ENCODE results near the gene ENSA.
"Not testable (repeated sequence)": the region's sequence is repeated elsewhere in the genome, so short reads cannot be mapped to it uniquely, and the experiment has no call there.

The ENSA gene

DNA sequence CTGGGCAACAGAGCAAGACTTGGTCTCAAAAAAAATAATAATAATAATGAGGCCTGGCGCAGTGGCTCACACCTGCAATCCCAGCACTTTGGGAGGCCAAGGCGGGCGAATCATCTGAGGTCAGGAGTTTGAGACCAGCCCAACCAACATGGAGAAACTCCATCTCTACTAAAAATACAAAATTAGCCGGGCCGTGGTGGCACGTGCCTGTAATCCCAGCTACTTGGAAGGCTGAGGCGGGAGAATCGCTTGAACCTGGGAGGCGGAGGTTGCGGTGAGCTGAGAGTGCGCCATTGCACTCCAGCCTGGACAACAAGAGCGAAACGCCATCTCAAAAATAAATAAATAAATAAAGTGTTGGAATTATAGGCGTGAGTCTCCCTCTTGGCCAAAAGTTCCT is 47.5 kb downstream of the ENSA start:
- not testable (repeated sequence) for DNase-seq (ENCODE audit: low read depth in 2 of 3, low spot score in 2 of 3)

GRCh38 chr1:150581437-150581836 is 48.0 kb downstream of the ENSA start:
- DNase-seq (ENCODE audit: low read depth in 2 of 3, low spot score in 2 of 3): not testable (repeated sequence)

DNA sequence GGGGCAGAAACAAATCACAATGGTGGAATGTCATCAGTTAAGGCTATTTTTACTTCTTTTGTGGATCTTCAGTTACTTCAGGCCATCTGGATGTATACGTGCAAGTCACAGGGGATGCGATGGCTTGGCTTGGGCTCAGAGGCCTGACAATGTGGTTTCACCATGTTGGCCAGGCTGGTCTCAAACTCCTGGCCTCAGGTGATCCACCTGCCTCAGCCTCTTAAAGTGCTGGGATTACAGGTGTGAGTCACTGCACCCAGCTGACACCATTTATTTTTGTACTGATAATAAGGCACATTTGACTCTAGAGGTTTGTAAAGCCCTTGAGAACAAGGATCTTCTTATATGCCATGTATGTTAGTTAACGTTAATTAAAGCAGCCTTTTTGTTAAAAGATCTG is 48.4 kb downstream of the ENSA start:
- not testable (repeated sequence) for DNase-seq (ENCODE audit: low read depth in 2 of 3, low spot score in 2 of 3)

GRCh38 chr1:150579945-150580642 is 49.3 kb downstream of the ENSA start:
- DNase-seq (ENCODE audit: low read depth in 2 of 3, low spot score in 2 of 3): no peak

DNA sequence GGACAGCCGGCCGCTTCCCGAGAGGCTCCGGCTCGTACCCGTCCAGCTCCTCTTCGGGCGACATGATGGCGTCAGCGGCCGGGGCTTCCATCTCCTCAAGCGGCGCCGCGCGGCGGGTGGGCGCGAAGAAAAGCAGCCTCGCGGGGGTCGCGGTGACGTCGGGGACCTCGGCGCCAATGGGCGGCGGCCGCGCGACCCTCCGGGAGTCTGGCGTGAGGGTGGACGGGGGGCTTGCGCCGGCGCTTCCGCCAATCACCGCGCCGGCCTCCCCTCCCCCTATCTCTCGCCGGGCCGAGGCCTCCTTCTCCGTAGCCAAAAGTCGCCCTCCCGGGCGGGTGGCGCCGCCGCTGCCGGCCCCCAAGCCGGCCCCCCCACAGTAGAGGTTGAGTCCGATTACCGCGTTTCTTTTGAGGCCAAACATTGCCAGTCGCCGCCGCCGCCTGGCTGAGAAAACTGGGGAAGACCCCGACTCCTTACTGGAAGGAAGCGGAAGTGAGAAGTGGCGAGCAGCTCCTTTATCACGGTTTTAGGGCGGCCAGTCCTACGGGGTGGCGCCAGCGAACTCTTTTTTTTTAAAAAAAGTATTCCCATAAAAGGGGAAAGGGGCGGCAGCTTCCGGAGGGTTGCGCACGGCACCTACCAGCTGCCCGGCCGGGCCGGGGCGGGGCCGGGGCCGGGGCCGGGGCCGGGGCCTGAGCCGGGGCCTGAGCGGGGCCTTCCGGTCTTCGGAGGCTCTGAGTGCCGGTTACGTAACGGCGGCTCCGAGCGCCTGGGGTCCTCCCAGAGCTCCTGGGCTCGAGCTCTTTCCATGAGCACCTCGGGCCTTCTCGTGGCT is 50.1 kb downstream of the ENSA start, which contains the start of gene MCL1:
Gene MCL1 (minus strand): TSS at position 501 of the 835 bp plus-strand sequence. CDS start 80 bp downstream, at position 421.
- DNase-seq (ENCODE audit: low read depth in 2 of 3, low spot score in 2 of 3): peak; percentile 60 to 75 (median 70)

- peak in 1 of 3 experiments; percentile 44 for DNase-seq (ENCODE audit: low read depth in 2 of 3, low spot score in 2 of 3)
Measured at GRCh38 chr1:150578272-150579109, 50.9 kb downstream of the ENSA start.

DNA sequence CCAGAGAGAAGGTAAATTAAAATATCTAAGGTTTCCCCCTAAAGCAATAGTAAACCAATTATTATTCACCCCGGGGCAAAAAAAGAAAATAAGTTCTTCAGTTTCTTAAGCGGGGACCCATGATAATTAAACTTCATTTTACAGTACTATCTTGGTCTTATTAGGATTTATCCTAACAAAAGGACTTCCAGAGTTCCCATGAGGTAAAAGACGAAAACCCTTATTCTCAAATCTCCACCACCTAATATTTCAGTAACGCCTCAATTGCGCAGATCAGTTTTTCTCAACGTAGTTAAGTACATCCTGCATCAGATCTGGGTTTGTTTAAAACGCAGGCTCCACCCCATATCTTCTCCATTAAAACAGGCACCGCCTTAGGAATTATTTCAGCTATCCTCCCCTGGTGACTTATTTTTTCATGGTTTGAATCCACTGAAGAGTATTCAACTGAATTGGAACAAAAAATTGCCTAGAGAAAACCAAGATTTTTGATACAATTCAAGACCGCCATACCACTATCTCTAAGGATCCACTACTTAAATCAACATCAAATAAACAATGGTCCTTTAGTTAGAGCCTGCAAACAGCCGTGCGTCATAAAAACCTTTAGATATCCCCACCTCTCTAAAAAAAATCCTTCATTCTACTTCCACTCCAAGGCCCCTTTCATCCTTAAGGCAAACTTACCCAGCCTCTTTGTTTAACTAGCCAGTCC is 51.7 kb downstream of the ENSA start:
- DNase-seq (ENCODE audit: low read depth in 2 of 3, low spot score in 2 of 3): no peak

DNA sequence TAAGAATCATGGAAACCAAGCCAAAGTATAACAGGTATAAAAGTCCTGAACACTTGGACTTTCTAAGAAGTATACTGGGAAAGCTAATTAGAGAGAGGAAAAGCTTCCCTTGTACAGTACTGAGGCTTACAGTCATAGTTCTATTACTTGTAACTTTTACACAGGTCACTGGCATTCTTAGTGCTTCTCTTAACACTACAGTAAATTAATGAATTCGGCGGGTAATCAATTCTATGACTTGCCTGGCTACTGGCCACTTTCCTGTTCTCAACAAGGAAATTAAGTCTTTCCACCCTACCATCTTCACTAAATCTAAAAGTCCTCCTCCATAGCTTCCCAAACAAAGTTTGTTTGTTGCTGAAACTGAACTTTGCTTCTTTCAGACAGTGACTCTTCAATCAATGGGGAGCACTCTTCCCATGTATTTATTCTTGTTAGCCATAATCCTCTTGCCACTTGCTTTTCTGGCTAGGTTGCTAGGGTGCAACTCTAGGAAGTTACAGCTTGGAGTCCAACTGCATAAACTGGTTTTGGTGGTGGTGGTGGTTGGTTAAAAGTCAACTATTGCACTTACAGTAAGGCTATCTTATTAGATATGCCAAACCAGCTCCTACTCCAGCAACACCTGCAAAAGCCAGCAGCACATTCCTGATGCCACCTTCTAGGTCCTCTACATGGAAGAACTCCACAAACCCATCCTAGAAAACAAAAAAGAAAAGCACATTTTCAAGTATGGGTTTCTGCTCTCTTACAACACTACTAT is 52.4 kb downstream of the ENSA start:
- no peak for DNase-seq (ENCODE audit: low read depth in 2 of 3, low spot score in 2 of 3)

GRCh38 chr1:150576367-150576711 is 53.1 kb downstream of the ENSA start:
- no peak for DNase-seq (ENCODE audit: low read depth in 2 of 3, low spot score in 2 of 3)

DNA sequence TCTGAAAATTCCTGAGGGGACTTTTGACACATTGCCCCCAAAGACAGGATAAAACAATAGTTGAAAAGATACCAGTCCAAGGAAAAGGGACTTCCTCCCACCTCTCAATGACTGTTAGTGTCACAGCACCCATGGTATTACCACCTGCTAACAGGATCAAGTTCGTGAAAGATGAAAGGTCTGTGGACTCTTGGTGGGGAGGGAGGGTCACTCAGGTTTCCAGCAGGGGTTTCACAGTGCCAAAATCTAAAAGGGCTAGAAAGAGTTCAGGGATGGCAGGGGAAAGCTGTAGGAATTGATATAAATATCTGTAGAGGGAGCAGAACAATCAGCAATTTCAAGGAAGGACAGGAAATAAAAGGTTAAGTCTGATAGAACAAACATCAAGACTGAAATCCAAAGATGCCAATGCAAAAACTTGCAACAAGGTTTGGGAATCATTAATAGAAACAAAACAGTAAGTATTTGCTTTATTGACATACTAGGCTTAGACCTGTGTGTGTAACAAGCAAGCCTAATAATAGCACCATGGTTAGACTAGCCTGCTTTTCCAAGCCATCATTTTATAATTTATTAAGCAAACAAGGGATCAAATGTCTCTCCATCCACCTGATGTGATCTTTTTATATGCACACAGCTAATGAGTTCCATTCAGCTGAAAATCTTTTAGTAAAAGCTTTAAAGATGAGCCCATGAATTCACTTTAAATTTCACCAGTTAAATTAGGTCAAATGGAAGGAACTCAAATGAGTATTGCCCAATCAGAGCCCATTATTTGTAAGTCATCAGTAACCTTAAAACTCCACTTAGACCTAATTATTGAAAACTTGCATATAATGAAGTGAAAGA is 53.7 kb downstream of the ENSA start:
- DNase-seq (ENCODE audit: low read depth in 2 of 3, low spot score in 2 of 3): no peak

DNA sequence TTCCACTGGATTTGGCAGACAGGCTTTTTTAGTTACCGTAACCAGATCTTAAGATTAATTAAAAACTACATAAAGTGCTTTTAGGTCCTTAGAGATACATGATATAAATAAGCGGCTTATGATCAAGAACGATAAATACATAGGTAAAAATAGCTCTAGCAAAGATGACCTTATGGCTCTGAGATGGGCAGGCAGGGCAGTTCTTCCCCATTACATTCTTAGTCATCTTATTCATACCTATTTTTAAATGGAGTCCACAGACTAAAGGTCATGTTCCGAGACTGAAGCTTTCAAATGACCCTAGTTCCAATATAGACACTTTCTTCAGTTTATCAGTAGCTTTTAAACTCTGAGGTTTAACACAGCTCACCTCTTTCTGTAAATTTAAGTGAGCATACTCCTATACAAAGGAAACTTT is 54.3 kb downstream of the ENSA start:
- no peak for DNase-seq (ENCODE audit: low read depth in 2 of 3, low spot score in 2 of 3)

DNA sequence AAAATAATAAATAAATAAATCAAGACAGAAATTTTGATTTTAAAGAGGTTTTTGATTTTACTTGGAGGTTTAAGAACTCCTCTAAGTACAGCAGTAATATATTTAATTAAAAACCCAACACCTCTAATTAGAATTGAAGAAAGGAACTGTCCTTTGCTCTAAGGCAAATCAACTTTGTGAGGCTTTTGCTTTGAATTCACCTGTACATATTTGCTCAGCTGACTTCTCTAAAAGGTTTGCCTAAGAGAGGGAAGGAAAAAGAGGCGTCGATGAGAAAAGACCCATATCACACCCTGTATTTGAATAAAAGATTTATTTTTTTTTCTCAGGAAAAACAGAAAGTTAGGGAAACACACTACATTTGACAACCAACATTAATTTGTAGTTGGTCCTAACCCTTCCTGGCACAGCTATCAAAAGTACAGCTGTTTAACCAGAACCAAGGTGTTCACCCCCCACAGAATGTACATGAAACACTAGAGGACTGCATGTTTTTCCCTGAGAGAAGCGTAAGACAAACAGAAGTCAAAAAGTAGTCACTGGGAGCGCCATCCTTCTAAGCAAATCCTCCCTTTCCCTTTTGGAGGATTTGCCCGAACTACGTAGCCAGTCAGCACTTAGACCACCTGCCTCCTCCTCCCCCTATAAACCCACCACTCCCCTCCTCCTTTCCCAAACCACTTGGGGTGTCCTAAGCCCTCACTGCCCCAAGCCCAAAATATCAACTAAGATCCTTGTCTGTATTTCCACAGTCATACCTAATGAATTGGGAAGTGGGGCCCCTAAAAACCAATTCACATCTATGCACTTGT is 54.9 kb downstream of the ENSA start:
- no peak for DNase-seq (ENCODE audit: low read depth in 2 of 3, low spot score in 2 of 3)

- not testable (repeated sequence) for DNase-seq (ENCODE audit: low read depth in 2 of 3, low spot score in 2 of 3)
Measured at GRCh38 chr1:150573648-150574071, 55.8 kb downstream of the ENSA start.

DNA sequence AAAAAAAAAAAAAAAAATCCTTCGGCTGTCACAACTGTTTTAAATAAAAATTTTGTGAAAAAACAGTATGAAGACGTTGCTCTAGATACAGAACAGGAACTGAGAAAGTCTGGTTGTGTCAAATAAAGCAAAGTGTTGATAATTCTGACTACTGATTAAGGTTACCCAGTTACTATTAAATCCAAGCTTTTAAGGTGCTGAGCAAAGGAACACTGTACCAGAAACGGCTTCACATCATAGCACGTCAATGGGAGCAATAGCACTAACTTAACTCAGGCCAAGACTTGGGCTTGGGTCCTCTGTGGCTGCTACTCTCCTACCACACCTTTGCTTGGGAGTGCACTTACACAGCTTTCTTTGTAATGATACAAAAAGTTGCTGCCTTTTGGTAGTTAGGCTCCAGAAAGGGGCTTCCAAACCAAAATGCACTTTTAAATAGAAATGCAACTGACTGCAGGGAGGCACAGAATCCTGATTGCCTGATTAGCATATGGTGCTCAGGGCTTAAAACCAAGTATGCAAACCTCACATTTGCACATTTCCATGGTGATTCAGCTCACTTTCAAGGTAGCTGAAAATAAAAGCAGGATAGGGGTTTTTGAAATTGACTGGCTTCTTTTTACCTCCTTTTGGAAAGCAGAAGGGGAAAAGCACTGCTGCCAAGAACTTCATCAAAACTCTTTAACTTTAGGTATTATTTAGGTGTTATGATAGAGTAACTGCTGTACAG is 56.3 kb downstream of the ENSA start:
- DNase-seq (ENCODE audit: low read depth in 2 of 3, low spot score in 2 of 3): no peak

All from activated CD8-positive, alpha-beta memory T cell treated with anti-CD3 and anti-CD28 coated beads for 48 hours (primary cell).